ENCODE results near the gene AFF3.

AFF3 gene

DNA sequence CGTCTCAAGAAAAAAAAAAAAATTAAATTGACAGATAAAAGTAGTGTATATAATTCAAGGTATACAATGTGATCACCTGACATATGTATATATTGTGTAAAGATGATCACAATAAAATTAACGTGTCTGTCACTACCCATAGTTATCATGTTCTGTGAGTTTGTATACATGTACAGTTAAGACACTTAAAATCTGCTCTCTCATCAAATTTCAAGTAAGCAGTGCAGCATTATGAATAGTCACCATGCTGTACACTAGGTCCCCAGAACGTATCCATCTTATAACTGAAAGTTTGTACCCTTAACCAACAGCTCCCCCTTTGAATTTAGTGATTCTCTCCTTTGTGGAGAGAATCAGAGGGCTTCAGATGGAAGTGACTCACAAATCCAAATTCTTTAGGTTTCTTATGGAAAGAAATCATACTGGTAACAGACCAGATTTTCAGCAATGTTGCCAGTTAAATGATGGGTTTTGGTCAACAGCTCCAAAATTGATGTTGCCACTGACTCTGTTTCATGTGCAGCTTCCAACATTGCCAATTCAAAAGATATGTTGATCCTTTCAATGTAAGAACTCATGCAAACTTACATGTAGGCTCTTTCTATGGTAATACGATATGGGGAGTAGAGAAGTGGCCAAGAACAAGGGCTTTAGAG, 281.5 kb downstream of the AFF3 start:
- no peak for DNase-seq (ENCODE audit: low read depth in 3 of 3)

DNA sequence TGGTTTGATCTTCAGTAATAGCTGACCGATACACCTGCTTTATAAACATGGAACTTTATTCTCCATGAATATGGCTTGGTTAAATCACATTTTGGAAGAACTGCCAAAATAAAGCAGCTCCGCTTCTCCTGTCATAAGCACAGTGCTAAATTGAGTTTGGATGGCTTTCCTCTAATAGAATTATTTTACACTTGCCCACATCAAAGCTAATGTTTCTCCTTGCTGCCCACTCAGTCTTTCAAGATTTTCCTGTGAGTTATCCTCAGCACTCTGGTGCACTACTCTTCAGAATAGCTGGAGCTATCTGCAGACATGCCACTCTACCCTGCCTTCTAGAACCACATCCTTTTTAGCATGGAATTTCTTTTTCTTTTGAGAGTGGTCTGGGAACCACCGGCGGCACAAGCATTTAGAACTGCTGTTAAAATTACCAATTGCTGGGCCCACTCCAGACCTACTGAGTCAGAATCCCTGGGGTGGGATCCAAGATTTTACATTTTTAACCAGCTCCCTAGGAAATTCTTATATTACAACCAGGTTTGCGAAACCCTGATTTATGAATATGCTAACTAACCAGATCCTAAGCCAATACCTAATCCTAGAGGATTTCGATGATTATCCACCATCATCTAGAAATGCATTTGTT, 283.3 kb downstream of the AFF3 start:
- DNase-seq (ENCODE audit: low read depth in 3 of 3), result no peak

DNA sequence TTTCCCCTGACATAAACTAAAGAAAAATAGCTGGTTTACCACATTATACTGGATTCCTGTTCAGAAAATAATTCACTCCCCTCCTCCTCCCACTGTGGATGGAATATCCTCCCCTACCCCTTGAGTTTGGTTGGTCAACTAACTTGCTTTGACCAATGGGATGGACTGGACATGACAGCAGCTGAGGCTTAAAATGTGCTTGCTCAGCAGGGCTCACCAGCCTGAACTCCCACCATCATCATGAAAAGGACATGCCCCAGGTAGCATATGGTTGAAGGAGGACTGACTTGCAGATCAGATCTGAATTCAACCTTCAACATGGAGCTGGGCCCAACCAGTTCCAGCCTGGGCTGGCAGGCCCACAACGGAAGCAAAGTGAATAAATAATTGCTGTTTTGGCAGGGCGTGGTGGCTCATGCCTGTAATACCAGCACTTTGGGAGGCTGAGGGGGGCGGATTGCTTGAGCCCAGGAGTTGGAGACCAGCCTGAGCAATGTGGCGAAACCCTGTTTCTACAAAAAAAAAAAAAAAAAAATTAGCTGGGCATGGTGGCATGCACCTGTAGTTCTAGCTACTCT, 284.4 kb downstream of the AFF3 start:
- DNase-seq (ENCODE audit: low read depth in 3 of 3), result no peak

DNA sequence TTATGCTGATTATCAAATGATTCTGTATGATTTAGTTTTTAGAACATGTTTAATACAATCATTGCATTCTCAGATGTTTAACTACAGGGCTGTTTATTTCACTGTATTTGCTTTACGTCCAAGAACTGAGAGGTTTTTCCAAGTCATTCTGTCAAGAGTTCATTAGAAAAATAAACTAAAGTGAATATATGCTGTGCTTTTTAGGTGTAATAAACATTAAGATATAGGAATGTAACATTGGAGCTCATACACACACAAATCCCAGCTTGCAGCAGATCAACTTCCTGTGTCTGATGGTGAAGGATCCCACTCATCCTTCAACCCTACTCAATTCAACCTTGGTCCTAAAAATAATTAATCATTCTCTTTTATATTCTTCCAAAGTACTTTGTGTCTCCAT, 285.0 kb downstream of the AFF3 start:
- DNase-seq (ENCODE audit: low read depth in 3 of 3), result no peak

DNA sequence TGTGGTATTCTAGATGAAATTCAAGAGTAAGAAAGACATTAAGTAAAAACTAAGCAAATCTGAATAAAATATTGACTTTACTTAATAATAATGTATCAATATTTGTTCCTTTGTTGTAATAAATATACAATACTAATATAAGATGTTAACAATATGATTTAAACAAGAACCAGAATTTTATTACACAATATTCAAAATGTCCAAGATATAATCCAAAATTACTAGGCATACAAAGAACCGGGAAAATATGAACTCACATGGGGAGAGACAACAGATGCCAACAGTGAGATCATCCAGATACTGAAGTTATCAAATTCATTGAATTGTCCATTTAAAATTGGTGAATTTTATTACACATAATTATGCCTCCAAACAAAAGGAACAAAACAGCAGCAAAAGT, 286.3 kb downstream of the AFF3 start:
- DNase-seq (ENCODE audit: low read depth in 3 of 3), result no peak

DNA sequence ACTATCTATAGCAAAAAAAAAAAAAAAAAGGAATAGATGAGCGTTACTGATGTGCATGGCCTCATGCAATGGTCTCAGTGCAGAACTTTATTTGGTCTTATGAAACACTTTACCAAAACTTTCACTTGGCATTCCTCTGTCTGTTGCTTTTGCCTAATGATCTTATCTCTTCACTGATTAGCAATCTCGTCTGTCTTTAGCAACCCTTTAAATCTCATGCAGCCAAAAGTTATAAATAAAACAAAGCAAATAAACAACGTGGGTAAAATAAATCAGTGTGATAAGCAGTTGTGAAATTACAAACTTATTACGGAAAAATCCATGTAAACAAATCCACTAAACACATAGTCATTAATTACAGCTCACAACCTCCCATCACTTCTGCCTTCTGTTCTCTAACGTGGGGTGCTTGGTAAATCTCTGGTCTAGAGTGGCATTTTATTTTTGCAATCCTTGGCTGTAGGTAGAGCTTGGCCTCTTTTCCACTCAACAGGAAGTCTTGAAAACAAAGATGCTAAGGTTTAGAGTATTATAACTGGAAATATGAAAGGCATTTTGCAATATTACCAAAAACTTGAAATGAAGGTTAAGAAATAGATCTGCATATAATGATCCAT, 288.0 kb downstream of the AFF3 start:
- DNase-seq (ENCODE audit: low read depth in 3 of 3), result no peak

DNA sequence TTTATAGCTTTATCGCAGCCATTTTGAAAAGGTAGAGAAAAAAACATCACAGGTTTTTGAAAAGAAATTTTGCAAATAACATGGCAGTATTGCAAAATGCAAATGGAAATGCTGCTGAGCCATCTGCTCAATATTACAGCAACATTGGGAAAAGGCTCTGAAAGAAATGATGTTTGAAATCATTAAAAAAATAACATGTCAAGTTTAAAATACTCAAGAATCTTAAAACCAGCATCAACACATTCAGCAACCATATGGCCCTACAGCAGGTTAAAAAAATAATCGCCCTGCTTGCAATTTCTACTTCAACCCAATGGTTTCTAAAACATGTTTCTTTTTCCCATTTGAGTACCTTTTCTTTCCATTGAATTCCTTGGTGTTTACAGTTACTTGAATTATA, 289.4 kb downstream of the AFF3 start:
- no peak for DNase-seq (ENCODE audit: low read depth in 3 of 3)

DNA sequence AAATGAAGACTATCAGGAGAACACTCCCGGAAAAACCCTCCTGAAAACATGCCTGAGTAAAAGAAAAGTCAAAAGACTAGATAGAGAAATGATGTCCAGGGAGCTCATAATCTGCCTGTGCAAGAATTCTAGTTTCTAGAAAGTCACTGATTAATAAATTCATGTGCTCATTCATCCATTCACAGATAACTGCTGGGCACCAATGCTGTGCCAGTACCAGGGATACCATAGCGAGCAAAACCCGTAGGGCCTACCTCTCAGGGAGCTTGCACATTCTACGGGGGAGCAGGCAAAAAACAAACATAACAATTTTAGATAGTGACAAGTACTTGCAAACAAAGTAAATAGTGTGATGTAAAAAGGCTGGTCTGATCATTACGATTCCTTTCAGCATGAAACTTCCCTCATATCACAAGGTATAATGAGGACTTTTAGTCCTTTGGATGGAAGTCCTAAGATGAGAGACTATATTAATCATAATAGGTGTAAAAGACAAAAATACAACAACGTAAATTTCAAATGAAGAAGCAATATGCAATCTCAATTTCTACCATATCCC, 289.9 kb downstream of the AFF3 start:
- no peak for DNase-seq (ENCODE audit: low read depth in 3 of 3)

DNA sequence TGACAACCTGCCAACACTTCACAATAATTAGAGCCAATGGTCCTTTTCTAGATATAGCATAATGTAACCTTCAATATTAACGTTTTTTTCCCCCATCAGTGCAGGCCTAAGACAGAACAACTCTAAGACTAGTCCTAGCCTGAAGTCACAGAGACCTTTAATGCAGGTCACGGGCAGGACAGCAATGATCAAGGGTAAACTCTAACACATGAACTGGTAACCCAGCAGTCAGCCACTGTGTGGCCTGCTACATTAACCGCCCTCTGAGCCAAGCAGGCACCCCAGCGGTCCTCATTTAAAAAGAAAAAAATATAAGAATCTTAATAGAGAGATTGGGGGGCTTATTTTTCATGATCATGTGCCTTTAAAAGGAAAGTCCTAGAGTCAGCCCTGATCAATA, 290.6 kb downstream of the AFF3 start:
- DNase-seq (ENCODE audit: low read depth in 3 of 3), result no peak

DNA sequence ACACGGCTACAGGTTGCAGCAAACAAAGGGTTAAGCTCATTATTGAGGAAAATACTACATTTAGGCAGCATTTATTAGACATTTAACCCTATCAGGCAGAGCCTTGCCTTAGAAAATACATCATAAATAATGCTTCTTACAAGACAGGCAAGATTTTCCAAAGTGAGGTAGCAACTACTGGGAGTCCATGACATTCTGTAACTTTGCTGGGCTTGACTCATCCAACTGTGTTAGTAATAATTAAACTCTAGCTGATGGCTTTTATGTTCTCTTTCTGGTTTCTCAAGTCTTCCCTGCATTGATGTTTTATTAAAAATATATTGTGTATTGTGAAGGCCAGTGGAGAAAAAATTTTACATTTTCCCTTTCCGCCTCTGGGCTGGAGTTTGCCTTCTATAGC, 291.3 kb downstream of the AFF3 start:
- DNase-seq (ENCODE audit: low read depth in 3 of 3), result no peak

DNA sequence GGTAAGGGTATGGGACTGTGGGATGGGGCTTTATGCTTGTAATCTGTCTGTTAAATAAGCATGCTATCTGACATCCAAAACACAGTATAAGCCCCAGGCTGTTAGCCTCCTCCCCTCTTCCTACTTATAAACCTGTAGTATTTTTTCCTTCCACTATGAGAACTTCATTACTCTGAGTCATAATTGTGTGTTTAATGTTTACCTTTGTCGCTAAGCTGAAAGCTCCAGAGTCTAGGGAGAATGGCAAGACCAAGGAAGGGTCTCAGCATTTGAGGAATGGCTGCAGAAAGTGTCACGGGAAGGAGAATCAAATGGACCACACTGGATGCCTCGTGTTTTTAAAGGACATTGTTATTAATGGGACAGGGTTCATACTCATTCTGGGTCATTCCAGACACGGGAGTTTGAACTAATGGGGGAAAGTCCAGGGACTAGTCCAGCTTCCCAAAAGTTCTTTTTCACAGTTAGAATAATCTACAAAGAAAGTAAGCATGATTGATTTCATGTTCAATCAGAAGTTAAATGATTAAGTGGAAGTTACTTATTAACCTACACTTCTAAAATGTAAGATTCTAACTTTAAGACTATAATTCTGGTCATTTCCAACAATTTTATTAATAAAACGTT, 292.2 kb downstream of the AFF3 start:
- no peak for DNase-seq (ENCODE audit: low read depth in 3 of 3)

DNA sequence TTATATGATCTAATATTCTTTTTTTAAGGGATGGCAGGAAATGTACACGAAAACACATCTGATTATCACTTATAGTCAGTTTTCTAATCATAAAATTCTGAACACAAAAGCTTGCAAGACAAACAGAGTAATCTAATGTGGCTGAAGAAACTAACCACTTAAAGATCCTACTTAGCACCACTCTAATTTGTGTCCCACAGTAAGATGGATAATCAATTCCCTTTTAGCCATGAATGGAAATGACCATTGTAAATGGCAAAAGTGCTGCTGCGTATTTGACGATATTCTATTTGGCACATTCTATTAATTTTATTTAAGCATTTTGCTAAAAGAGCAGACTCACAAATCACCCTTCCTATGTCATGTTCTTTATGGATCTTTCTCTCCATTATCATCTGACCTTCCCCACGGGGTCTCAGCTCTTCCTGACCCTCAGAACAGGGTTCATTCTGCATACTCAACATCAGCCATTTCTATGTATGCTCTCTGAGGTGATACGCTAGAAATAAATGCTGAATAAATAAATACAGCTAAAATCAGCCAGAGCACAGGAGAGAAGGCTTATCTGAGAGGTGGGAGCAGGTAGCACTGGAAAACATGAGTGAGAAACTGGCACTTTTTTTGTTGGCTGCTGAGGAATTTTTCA, 295.8 kb downstream of the AFF3 start:
- DNase-seq (ENCODE audit: low read depth in 3 of 3), result no peak

DNA sequence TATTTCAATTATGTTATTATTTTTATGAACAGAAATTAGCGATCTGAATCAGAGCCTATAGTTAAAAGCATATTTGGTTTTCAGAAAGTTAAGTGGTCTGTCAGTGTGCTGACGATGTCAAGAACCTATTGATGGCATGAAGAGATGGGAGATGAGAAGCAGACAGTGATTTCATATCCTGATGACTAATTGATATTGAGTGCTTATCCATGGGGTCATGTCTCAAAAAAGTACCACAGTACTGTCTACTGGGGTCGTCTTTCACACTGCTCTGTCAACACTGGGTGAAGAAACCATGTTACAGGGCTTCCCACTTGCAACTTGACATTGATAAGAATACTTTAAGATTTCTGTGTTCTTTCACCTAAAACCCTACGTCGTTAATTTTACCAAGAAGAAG, 297.1 kb downstream of the AFF3 start:
- DNase-seq (ENCODE audit: low read depth in 3 of 3), result no peak

DNA sequence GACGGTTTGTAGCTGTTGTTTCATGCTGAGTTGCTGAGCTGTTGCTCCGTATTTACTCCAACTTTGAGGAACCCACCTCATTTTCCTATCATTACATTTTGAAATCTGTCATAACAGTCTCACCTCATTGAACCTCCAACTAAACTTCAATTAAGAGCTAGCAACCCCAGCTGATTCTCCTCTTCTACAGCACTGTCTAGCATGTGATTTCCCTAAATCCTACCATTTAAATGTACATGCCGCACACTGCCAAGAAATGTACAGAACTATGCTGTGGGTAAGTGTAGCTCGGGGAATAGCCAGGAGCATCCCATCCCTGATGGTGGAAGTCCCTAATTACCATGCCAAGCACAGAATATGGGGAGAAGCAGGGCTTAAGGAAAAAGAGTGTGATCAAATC, 299.9 kb downstream of the AFF3 start:
- DNase-seq (ENCODE audit: low read depth in 3 of 3), result no peak

DNA sequence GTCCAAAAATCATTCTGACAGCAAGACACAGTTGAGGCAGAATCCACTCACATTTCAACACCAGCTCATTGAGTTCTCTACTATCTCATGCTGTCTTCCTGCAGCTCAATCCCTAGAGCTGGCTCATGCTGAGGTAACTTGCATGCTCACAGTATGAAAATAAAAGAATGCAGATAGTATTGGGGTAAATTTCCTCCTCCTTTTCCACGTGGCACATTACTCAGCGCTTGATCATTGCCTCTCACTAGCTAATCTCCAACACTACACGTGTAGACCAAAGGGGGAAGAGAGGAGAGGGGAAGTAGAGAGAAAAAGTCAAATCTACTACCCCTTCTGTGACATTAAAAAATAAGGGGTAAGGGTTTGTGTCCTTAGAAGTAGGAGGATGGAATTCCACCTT, 300.6 kb downstream of the AFF3 start:
- DNase-seq (ENCODE audit: low read depth in 3 of 3), result no peak

DNA sequence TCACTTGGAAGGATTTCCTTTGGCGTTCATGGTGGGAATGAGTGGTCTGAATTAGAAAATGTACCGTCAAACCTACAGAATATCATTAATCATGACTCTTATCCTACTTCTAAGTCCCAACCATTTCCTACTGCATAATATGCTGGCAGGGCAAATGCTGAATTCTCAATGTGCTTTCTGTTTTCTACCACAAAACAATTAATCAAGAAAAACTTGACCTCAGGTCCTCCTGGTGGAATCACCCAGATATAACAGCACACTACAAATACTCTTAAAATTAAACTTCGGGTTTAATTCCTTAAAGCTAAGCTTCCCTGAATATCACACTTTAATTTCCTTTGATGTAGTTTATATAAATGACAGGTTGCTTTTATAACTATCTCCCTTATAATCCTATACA, 301.6 kb downstream of the AFF3 start:
- DNase-seq (ENCODE audit: low read depth in 3 of 3), result no peak

DNA sequence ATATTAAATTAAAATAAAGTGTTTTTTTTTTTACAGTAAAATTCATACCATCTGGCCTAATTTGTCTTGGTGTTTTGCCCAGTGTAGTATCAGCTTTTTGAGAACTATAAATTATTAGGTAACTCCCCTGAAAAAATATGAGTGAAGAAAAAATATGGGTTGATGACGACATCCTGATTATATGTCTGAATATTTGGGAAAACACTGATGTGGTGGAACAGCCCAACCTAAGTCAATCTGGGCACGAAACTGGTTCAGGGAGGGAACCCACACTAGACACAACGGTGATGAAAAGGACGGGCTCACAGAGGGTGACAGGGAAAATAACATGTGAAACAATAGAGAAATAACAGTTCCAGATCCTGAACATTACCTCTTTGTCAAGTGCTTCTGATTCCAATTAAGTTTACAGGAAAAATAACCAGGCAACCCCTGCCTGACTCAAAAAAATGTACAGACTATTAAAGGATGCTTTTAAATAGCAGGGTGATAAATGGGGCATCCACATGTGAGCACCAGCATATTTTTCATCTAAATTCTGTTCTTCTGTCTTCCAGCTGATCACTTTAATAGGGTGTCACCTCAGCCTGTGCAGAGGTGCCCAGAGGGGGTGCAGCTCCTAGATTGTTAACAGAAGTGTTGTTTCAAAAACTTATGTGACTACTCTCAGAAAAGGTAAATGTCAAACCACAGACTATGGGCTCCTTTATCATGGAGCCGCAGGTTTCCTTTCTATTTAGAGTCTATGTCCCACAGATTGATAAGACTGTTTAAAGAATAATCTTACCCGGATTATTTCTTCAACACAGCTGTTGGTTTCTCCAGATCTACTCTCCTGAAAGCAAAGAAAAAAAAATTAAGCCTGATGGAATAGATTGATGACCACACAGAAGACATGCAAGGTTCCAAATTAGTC, 305.4 kb downstream of the AFF3 start:
- DNase-seq (ENCODE audit: low read depth in 3 of 3), result no peak

DNA sequence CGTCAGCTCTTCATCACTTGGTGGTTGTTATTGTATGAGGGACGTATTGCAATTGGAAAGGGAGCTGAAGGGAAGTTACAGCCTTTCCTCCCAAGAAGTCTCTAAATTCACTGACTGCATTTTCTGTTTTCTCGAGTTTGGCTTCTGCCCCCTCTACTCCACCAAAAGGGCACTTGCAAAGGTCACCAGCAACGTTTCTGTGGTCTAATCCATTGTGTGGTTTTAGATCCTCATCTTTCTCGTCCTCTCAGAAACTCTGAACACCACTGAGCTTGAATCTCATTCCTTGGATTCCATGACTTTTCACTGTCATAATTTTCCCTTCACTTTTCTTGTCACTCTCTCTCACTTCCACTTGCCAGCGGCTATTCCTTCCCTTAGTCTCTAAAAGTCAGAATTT, 308.0 kb downstream of the AFF3 start:
- no peak for DNase-seq (ENCODE audit: low read depth in 3 of 3)

DNA sequence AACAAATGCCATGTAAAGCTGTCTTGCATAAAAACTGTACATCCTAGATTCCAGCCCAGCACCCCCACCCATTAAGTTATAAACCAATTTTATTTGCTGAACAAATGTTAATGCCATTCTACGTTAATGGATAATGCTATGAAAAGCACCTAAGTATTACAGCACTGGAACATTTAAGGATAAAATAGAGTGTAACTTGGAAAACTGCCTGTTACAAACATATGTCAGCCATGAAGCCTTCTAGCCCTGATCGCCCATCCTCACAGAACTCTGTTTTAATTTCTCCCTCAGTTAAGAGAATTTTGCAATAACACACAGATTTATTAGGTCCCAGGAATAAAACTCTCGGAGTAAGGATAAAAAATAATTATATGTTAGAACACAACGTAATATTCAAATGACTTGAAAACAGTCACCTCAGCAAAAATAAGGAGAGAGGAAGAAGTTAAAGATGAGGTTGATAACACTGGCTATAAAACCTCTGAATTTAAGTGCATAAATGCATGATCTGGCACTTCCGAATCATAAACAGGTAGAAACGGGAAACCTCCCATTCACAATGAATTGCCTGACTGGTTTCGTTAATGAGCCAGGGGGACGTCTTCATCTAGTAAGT, 308.7 kb downstream of the AFF3 start:
- no peak for DNase-seq (ENCODE audit: low read depth in 3 of 3)

DNA sequence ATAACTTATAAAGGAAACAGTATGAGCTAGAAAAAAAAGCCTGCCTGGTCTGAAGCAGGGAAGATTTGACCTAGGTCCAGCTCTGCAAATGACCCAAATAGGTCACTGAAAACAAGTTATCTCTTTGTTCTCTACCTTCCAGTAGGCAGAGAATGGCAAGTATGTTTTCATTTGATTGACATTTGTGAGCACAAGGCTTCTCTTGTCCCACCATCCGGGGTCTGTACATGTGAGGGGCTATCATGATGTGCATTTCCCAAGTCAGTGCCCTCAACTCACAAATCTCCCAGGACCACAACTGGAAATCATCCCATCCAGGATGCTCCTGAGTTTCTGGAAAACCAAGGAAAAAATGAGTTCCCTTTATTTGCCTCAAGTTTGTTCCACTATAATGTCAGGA, 309.5 kb downstream of the AFF3 start:
- DNase-seq (ENCODE audit: low read depth in 3 of 3), result no peak

All from stimulated activated CD4-positive, alpha-beta T cell treated with anti-CD3 and anti-CD28 coated beads, TNF-alpha, amount 100 ng/mL, for 24 hours (primary cell).